HUES6 (cell line): ENCODE results near the gene MEG3.

Experiments used
- H3K27ac ChIP-seq: 2 replicates; pipeline ENCODE4 v1.7.0; 2013; ENCODE audit warnings: low read depth, mild to moderate bottlenecking, low read length, inconsistent platforms
- H3K27me3 ChIP-seq: 2 replicates; pipeline ENCODE4 v1.6.1; 2013; ENCODE audit warnings: low read length; ENCODE audit not compliant: control insufficient read depth, insufficient read depth
- H3K36me3 ChIP-seq: 2 replicates; pipeline ENCODE4 v1.6.1; 2013; ENCODE audit warnings: low read length; ENCODE audit not compliant: control insufficient read depth, insufficient read depth
- H3K4me1 ChIP-seq: 2 replicates; pipeline ENCODE4 v1.6.1; 2013; ENCODE audit warnings: low read length; ENCODE audit not compliant: control insufficient read depth, insufficient read depth
- H3K4me3 ChIP-seq: 2 replicates; pipeline ENCODE4 v1.5.1; 2013; ENCODE audit warnings: low read depth, low read length
- H3K9ac ChIP-seq: one replicate; pipeline ENCODE4 v1.6.1; 2013; ENCODE audit warnings: mild to moderate bottlenecking, low read length
- H3K9me3 ChIP-seq: 2 replicates; pipeline ENCODE4 v1.6.1; 2013; ENCODE audit warnings: low read depth, low read length; ENCODE audit not compliant: control insufficient read depth, insufficient read depth

The MEG3 gene

GRCh38 chr14:100825713-100826331 is at the start of gene MEG3:
Gene MEG3 (plus strand): TSS chr14:100826118.
- Histone ChIP-seq H3K4me3 (peak within 1 kb of the TSS; percentile 72), H3K27ac (no peak within 1 kb of the TSS), H3K9ac (peak within 1 kb of the TSS; percentile 58)

DNA sequence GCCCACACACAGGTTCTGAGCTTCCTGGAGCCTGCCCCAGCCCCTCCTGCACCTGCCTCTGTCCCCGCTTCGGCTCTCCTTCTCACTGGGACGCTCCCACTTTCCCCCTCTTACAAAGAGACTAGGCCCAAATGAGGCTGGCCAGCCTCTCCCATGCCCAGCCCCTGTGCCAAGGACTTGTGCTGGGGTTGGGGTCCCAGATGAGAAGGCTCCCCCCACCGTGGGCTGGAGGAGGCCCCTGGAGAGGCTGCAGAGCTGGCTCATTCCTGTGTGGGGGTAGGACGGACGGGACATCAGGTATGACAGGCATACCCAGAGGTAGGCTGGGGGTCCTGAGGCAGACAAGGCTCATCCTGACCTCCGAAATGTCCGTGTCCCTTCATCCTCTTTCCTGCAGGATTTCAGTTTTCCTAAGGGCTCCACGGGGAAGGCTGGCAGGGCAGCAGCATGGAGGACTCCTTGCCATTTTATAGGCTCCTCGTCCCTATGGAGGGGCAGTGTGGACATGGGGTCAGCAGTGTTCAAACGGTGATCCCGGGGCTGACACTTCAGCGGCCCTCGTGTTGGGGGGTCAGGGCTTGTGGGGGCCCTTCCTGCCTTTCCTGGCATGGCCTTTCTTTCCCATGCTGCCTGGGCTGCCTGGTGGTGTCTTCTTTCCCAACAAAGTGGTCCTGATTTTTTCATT is 49.1 kb upstream of the MEG3 start:
- Histone ChIP-seq H3K36me3 (no peaks in the 10 kb centered on the region), H3K9ac (no peak overlapping the region), H3K9me3 (0 out of 2 replicates have a peak, but pooled peaks cover 1% of the 10 kb centered on the region), H3K4me1 (no peaks in the 10 kb centered on the region), H3K4me3 (no peak overlapping the region), H3K27ac (no peak overlapping the region), H3K27me3 (0 out of 2 replicates have a peak, but pooled peaks cover 3% of the 10 kb centered on the region)

More at GRCh38 chr14:100825713-100826331, at the start of gene MEG3:
- H3K9me3 ChIP-seq, result peaks cover 30% of the 10 kb centered on the region
- peaks cover 17% of the 10 kb centered on the region for H3K4me1 ChIP-seq
- peaks cover 11% of the 10 kb centered on the region for H3K27me3 ChIP-seq
- H3K36me3 ChIP-seq, result peaks cover 11% of the 10 kb centered on the region; the same call in 1 of the 2 replicates

DNA sequence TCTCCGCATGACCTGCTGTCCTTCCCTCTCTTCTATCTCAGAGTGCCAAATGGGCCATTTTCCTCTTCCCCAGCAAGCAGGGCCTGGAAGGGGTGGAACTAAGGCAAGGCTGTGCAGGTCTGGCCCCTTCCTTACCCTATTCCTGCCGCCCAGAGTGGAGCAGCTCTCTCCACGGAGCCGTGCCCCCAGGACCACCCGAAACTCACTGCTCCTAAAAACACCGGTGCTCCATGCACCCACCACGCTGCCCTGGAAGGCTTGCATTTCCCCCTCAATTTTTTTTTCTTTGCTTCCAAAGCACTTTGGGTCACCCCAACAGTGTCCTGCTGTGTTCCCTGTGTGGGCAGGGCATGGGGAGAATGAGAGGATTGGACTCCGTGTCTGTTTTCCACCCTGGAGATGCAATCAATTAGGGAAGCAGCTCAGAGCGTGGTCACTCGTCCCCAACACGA is 48.5 kb upstream of the MEG3 start:
- Histone ChIP-seq H3K4me1 (no peaks in the 10 kb centered on the region), H3K27me3 (0 out of 2 replicates have a peak, but pooled peaks cover 3% of the 10 kb centered on the region), H3K9me3 (no peaks in the 10 kb centered on the region), H3K36me3 (no peaks in the 10 kb centered on the region), H3K27ac (no peak overlapping the region), H3K9ac (no peak overlapping the region), H3K4me3 (no peak overlapping the region)

GRCh38 chr14:100777818-100778525 is 47.9 kb upstream of the MEG3 start:
- Histone ChIP-seq H3K4me3 (no peak overlapping the region), H3K27ac (no peak overlapping the region), H3K36me3 (no peaks in the 10 kb centered on the region), H3K9ac (no peak overlapping the region), H3K4me1 (no peaks in the 10 kb centered on the region), H3K27me3 (0 out of 2 replicates have a peak, but pooled peaks cover 3% of the 10 kb centered on the region), H3K9me3 (no peaks in the 10 kb centered on the region)

DNA sequence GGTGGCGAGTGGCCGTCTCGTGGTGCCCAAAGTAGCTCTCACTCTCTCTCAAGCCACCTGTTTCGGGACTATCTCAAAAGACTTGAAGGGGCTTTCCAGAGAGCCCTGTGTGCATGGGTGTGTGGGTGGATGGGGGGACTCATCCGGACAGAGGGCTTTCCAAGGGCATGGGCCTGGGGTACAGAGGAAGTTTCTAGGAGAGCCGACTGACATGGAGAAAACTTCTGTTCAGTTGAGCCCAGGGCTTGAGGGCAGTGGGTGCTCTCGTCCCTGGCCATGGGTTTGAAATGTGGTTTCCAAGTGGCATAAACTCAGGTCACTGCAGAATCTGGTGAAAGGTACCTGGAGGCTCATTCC is 47.4 kb upstream of the MEG3 start:
- Histone ChIP-seq H3K9me3 (no peaks in the 10 kb centered on the region), H3K27ac (no peak overlapping the region), H3K4me3 (no peak overlapping the region), H3K36me3 (no peaks in the 10 kb centered on the region), H3K9ac (no peak overlapping the region), H3K4me1 (no peaks in the 10 kb centered on the region), H3K27me3 (0 out of 2 replicates have a peak, but pooled peaks cover 3% of the 10 kb centered on the region)

GRCh38 chr14:100778951-100779690 is 46.8 kb upstream of the MEG3 start:
- H3K4me3 ChIP-seq, result no peak overlapping the region
- H3K4me1 ChIP-seq, result no peaks in the 10 kb centered on the region
- H3K9me3 ChIP-seq, result no peaks in the 10 kb centered on the region
- H3K9ac ChIP-seq, result no peak overlapping the region
- no peak overlapping the region for H3K27ac ChIP-seq
- 0 out of 2 replicates have a peak, but pooled peaks cover 3% of the 10 kb centered on the region for H3K27me3 ChIP-seq
- no peaks in the 10 kb centered on the region for H3K36me3 ChIP-seq

DNA sequence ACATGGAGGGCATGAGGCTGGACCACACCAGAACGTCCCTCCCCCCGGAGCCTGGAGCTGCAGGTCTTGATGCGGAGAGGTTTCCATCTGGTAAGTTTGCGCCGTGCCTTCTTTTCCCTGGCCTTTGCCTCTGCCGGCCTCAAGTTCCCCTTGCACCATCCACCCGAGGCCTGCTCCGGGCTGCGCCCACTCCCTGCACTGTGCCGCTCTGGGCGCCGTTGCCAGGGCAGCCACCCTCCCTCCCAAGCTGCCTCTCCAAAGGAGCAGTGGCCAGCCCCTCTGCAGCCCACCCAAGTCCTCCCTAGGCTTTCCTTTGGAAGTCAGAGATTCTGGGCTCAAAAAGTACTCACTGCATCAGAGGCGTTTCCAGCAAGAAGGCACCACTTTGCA is 46.2 kb upstream of the MEG3 start:
- H3K27ac ChIP-seq, result no peak overlapping the region
- no peaks in the 10 kb centered on the region for H3K9me3 ChIP-seq
- no peak overlapping the region for H3K9ac ChIP-seq
- no peaks in the 10 kb centered on the region for H3K36me3 ChIP-seq
- H3K27me3 ChIP-seq, result 0 out of 2 replicates have a peak, but pooled peaks cover 3% of the 10 kb centered on the region
- H3K4me1 ChIP-seq, result no peaks in the 10 kb centered on the region
- no peak overlapping the region for H3K4me3 ChIP-seq

GRCh38 chr14:100780246-100780645 is 45.7 kb upstream of the MEG3 start:
- Histone ChIP-seq H3K4me1 (no peaks in the 10 kb centered on the region), H3K9me3 (no peaks in the 10 kb centered on the region), H3K4me3 (no peak overlapping the region), H3K27ac (no peak overlapping the region), H3K9ac (no peak overlapping the region), H3K36me3 (no peaks in the 10 kb centered on the region), H3K27me3 (0 out of 2 replicates have a peak, but pooled peaks cover 3% of the 10 kb centered on the region)

DNA sequence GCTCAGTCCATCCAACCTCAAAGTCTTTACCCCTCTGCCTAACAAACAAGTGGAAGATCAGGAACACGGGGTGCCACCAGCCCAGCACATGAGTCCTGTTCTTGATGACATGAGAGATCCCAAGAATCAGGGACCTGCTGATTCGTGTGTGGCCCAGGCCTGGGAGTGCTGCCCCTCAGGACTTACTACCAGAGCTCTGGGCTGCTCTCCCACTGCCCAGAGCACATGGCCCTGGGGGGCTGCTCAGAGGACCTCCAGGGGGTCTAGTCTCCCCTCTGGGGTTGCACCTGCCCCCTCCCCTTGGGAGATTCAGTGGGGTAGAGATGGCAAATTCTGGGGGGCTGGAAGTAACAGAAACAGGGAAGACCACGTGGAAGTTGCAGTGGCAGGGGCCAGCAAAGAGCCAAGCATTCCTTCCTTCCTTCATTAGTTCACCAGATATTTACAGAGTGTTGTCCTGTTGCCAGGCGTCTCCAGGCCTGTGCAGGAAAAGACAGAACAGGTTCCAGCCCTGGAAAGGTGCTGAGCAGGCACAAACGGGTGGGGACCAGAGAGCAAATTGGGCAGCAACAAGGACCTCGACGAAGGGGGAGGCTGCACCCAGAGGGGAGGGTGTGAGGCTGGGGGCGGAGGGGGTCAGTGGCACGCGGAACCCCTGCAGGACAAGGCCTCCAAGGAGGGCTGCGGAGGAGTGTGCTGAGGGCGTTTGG is 45.1 kb upstream of the MEG3 start:
- Histone ChIP-seq H3K9me3 (no peaks in the 10 kb centered on the region), H3K27ac (no peak overlapping the region), H3K9ac (no peak overlapping the region), H3K4me3 (no peak overlapping the region), H3K36me3 (no peaks in the 10 kb centered on the region), H3K27me3 (0 out of 2 replicates have a peak, but pooled peaks cover 3% of the 10 kb centered on the region), H3K4me1 (no peaks in the 10 kb centered on the region)

DNA sequence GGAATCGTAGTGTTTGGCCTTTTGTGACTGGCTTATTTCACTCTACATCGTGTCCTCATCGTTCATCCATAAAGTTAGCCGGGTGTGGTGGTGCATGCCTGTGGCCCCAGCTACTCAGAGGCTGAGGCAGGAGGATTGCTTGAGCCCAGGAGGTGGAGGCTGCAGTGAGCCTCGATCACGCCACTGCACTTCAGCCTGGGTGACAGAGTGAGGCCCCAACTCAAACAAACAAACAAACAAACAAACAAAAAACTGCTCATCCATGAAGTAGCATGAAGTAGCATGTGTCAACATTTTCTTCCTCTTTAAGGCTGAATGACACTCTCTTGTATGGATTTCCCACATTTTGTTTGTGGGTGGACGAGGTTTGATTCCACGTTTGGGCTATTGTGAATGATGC is 44.0 kb upstream of the MEG3 start:
- Histone ChIP-seq H3K27ac (no peak overlapping the region), H3K4me1 (no peaks in the 10 kb centered on the region; the same call in 1 of the 2 replicates), H3K4me3 (no peak overlapping the region), H3K9me3 (no peaks in the 10 kb centered on the region), H3K9ac (no peak overlapping the region), H3K36me3 (no peaks in the 10 kb centered on the region), H3K27me3 (0 out of 2 replicates have a peak, but pooled peaks cover under 1% of the 10 kb centered on the region)
